H9 (cell line): ENCODE data around the gene ORAI2. TPM values are rescaled to one million over a fixed set of nuclear protein-coding genes. Genes with fewer than 3 reads are reported as not detected.

Source experiments
- DNase-seq: peaks from one replicate; pipeline ENCODE4 v3.0.0-alpha.2; 2017
- H2AFZ ChIP-seq: one replicate; pipeline ENCODE4 v1.6.1; 2013; ENCODE audit warnings: mild to moderate bottlenecking, low read length, control low read depth, moderate library complexity
- H2AK5ac ChIP-seq: 2 replicates; pipeline ENCODE4 v1.6.1; 2013; ENCODE audit warnings: low read length, control low read depth, mixed read lengths; ENCODE audit not compliant: insufficient read length
- H2BK120ac ChIP-seq: one replicate; pipeline ENCODE4 v1.6.1; 2013; ENCODE audit warnings: low read depth, mild to moderate bottlenecking, low read length, control low read depth, inconsistent platforms; ENCODE audit not compliant: poor library complexity, severe bottlenecking
- H2BK12ac ChIP-seq: 2 replicates; pipeline ENCODE4 v1.6.1; 2013; ENCODE audit warnings: low read length, control low read depth, mixed read lengths, low read depth; ENCODE audit not compliant: insufficient read length
- H2BK15ac ChIP-seq: 2 replicates; pipeline ENCODE4 v1.6.1; 2013; ENCODE audit warnings: low read depth, low read length, control low read depth
- H2BK20ac ChIP-seq: one replicate; pipeline ENCODE4 v1.6.1; 2013; ENCODE audit warnings: low read depth, mild to moderate bottlenecking, low read length, control low read depth, inconsistent platforms; ENCODE audit not compliant: poor library complexity, severe bottlenecking
- H2BK5ac ChIP-seq: 2 replicates; pipeline ENCODE4 v1.6.1; 2013; ENCODE audit warnings: low read length, control low read depth, mixed read lengths; ENCODE audit not compliant: insufficient read length
- H3K14ac ChIP-seq: 2 replicates; pipeline ENCODE4 v1.6.1; 2013; ENCODE audit warnings: low read length, control low read depth; ENCODE audit not compliant: insufficient read depth
- H3K18ac ChIP-seq: 2 replicates; pipeline ENCODE4 v1.6.1; 2013; ENCODE audit warnings: low read depth, mild to moderate bottlenecking, mixed read lengths, low read length, control low read depth; ENCODE audit not compliant: insufficient read length
- H3K23ac ChIP-seq: 2 replicates; pipeline ENCODE4 v1.6.1; 2013; ENCODE audit warnings: low read length, control low read depth, mixed read lengths, low read depth; ENCODE audit not compliant: insufficient read length
- H3K23me2 ChIP-seq: 2 replicates; pipeline ENCODE4 v1.6.1; 2013; ENCODE audit warnings: low read depth, mild to moderate bottlenecking, mixed read lengths, low read length, control low read depth; ENCODE audit not compliant: insufficient read length, poor library complexity, severe bottlenecking
- H3K27ac ChIP-seq: 2 replicates; pipeline ENCODE4 v1.5.1; 2013; ENCODE audit warnings: low read length, control low read depth, mixed read lengths, low read depth; ENCODE audit not compliant: insufficient read length
- H3K27me3 ChIP-seq: 2 replicates; pipeline ENCODE4 v1.6.1; 2013; ENCODE audit warnings: low read length, control low read depth, inconsistent platforms; ENCODE audit not compliant: insufficient read depth
- H3K4ac ChIP-seq: 2 replicates; pipeline ENCODE4 v1.6.1; 2013; ENCODE audit warnings: low read depth, mild to moderate bottlenecking, control low read depth, inconsistent platforms, low read length, moderate library complexity
- H3K4me1 ChIP-seq: 2 replicates; pipeline ENCODE4 v1.6.1; 2013; ENCODE audit warnings: low read length, control low read depth, inconsistent platforms; ENCODE audit not compliant: insufficient read depth
- H3K4me2 ChIP-seq: 2 replicates; pipeline ENCODE4 v1.6.1; 2013; ENCODE audit warnings: low read length, control low read depth, mixed read lengths; ENCODE audit not compliant: insufficient read length, insufficient read depth
- H3K56ac ChIP-seq: 2 replicates; pipeline ENCODE4 v1.6.1; 2013; ENCODE audit warnings: low read depth, mild to moderate bottlenecking, mixed read lengths, low read length, control low read depth; ENCODE audit not compliant: insufficient read length
- H3K79me1 ChIP-seq: 2 replicates; pipeline ENCODE4 v1.6.1; 2013; ENCODE audit warnings: low read depth, mild to moderate bottlenecking, moderate library complexity, low read length, control low read depth, inconsistent platforms; ENCODE audit not compliant: insufficient read depth, poor library complexity, severe bottlenecking
- H3K79me2 ChIP-seq: 2 replicates; pipeline ENCODE4 v1.6.1; 2013; ENCODE audit warnings: low read length, control low read depth, inconsistent platforms; ENCODE audit not compliant: insufficient read depth
- H3K9ac ChIP-seq: 2 replicates; pipeline ENCODE4 v1.6.1; 2013; ENCODE audit warnings: low read length, control low read depth, mixed read lengths; ENCODE audit not compliant: insufficient read length; ENCODE audit errors: extremely low read depth
- H3K9me3 ChIP-seq: one replicate; pipeline ENCODE4 v1.6.1; 2013; ENCODE audit warnings: low read depth, low read length, inconsistent platforms; ENCODE audit not compliant: control insufficient read depth
- H3T11ph ChIP-seq: one replicate; pipeline ENCODE4 v1.6.1; 2013; ENCODE audit warnings: mild to moderate bottlenecking, low read length, control low read depth, inconsistent platforms
- H4K20me1 ChIP-seq: one replicate; pipeline ENCODE4 v1.6.1; 2013; ENCODE audit not compliant: control insufficient read depth, insufficient read length, insufficient read depth
- H4K5ac ChIP-seq: 2 replicates; pipeline ENCODE4 v1.6.1; 2013; ENCODE audit warnings: low read depth, mild to moderate bottlenecking, mixed read lengths, low read length, control low read depth; ENCODE audit not compliant: insufficient read length
- H4K8ac ChIP-seq: replicated peaks from 2 replicates; pipeline ENCODE4 v1.6.1; 2013; ENCODE audit warnings: low read length, control low read depth, mixed read lengths, low read depth; ENCODE audit not compliant: insufficient read length
- H4K91ac ChIP-seq: 2 replicates; pipeline ENCODE4 v1.6.1; 2013; ENCODE audit warnings: low read depth, mild to moderate bottlenecking, moderate library complexity, mixed read lengths, low read length, control low read depth; ENCODE audit not compliant: insufficient read length
- H3K27ac Mint-ChIP-seq, 3 experiments: 2 replicates in 2 of 3; 3 replicates in 1 of 3; pipeline ENCODE4 v1.8.0; 2020 to 2021; ENCODE audit warnings: mixed read lengths in 3 of 3, mild to moderate bottlenecking in 1 of 3, moderate library complexity in 1 of 3
- H3K27me3 Mint-ChIP-seq: 2 replicates; pipeline ENCODE4 v1.8.0; 2021; ENCODE audit warnings: low read depth, mild to moderate bottlenecking, moderate library complexity, mixed read lengths
- H3K36me3 Mint-ChIP-seq, 3 experiments: 2 replicates in 2 of 3; 3 replicates in 1 of 3; pipeline ENCODE4 v1.8.0; 2020 to 2021; ENCODE audit warnings: low read depth in 3 of 3, mixed read lengths in 3 of 3; ENCODE audit not compliant: insufficient read depth in 1 of 3
- H3K4me1 Mint-ChIP-seq, 2 experiments: 2 replicates each; pipeline ENCODE4 v1.8.0; 2020; ENCODE audit warnings: mixed read lengths in 2 of 2
- H3K4me3 Mint-ChIP-seq, 2 experiments: 2 replicates in 1 of 2; 3 replicates in 1 of 2; pipeline ENCODE4 v1.8.0; 2020 to 2021; ENCODE audit warnings: mild to moderate bottlenecking in 2 of 2, mixed read lengths in 2 of 2, moderate library complexity in 1 of 2
- H3K9me3 Mint-ChIP-seq, 2 experiments: 2 replicates in 1 of 2; 3 replicates in 1 of 2; pipeline ENCODE4 v1.8.0; 2020; ENCODE audit warnings: mild to moderate bottlenecking in 2 of 2, mixed read lengths in 2 of 2, moderate library complexity in 1 of 2
- CTCF ChIP-seq: fragments of 200-600 bp; sonication (generic); conservative IDR thresholded peaks from 3 replicates; pipeline ENCODE4 v1.8.0; 2021; ENCODE audit warnings: antibody characterized with exemption, mild to moderate bottlenecking
- WGBS: extraction: QIAGEN DNeasy Blood & Tissue Kit; methylation state at CpG from one replicate; pipeline ENCODE4 v1.1.7; 2013; ENCODE audit warnings: missing lambda C conversion rate, low lambda C conversion rate, mixed read lengths; ENCODE audit not compliant: insufficient read length; ENCODE audit errors: extremely low coverage; 5-methylcytosine and 5-hydroxymethylcytosine counted together
- total RNA-seq: library from RNA; stranded (reverse); gene quantifications from 2 replicates; pipeline ENCODE4 v1.2.1, GENCODE V29; 2021

The ORAI2 gene
- total RNA-seq, 1 experiment from 2014 or later: 26.6 TPM

- Histone ChIP-seq H2BK5ac (no peak overlapping the region), H3K18ac (no peak overlapping the region), H4K5ac (no peak overlapping the region), H3K56ac (no peak overlapping the region), H3K4ac (no peak overlapping the region), H2BK15ac (no peak overlapping the region), H4K8ac (no peak overlapping the region), H3K27ac (no peak overlapping the region), H3T11ph (no peak overlapping the region), H3K23me2 (no peaks in the 10 kb centered on the region), H4K91ac (no peak overlapping the region), H3K27me3 (no peaks in the 10 kb centered on the region), H2AFZ (no peak overlapping the region), H3K4me2 (no peak overlapping the region), H3K79me2 (no peaks in the 10 kb centered on the region), H3K4me1 (no peaks in the 10 kb centered on the region), H3K9ac (no peak overlapping the region), H2BK20ac (no peak overlapping the region), H2BK12ac (no peak overlapping the region), H3K9me3 (no peaks in the 10 kb centered on the region), H2BK120ac (no peak overlapping the region), H2AK5ac (no peak overlapping the region), H3K79me1 (no peaks in the 10 kb centered on the region), H4K20me1 (no peaks in the 10 kb centered on the region), H3K23ac (no peak overlapping the region), H3K14ac (no peak overlapping the region)
- H3K9me3 Mint-ChIP-seq: no peaks in the 10 kb centered on the region
- H3K36me3 Mint-ChIP-seq: peaks cover 7 to 37% (median 37%) of the 10 kb centered on the region in 3 experiments; a peak in 6 of 7 replicates
- DNase-seq: peak; percentile 33
- no peak overlapping the region for H3K4me3 Mint-ChIP-seq
- no peaks in the 10 kb centered on the region; the same call in 1 of the 2 replicates for H3K27me3 Mint-ChIP-seq
- no CpG with 5 or more reads among the region's 11 CpGs for WGBS
- TF ChIP-seq CTCF: no peak
- H3K27ac Mint-ChIP-seq: no peak overlapping the region; a peak in 1 of 7 replicates
- H3K4me1 Mint-ChIP-seq: peaks cover 7 to 9% of the 10 kb centered on the region in 2 experiments
Measured at GRCh38 chr7:102455596-102455995, 22.2 kb downstream of the ORAI2 start.
